Gastrocnemius medialis (tissue), 4 donors: Measurements from ENCODE around the gene TRABD2A. TPM values are rescaled to one million over a fixed set of nuclear protein-coding genes. Genes with fewer than 3 reads are reported as not detected.

Experiments used
- ATAC-seq, 2 donors: fragments of 150-250 bp; one replicate each; pipeline ENCODE4 v1.9.1; 2016
- DNase-seq, 2 donors: peaks; one replicate each; pipeline ENCODE4 v3.0.0-alpha.2; 2019
- H3K27ac ChIP-seq, 4 donors: fragments of 200-600 bp; sonication (generic); 1 replicate in 1 of 4; 2 replicates in 3 of 4; pipeline ENCODE4 v1.5.1; 2016 to 2018; ENCODE audit warnings: mild to moderate bottlenecking in 2 of 4, moderate library complexity in 1 of 4
- H3K27me3 ChIP-seq, 3 donors: fragments of 200-600 bp; sonication (generic) in 2 of 3; 1 replicate in 1 of 3; 2 replicates in 2 of 3; pipeline versions ENCODE4 v1.5.1 to v1.6.0; 2016 to 2019; ENCODE audit warnings: mild to moderate bottlenecking in 1 of 3, moderate library complexity in 1 of 3
- H3K36me3 ChIP-seq, 2 donors: fragments of 200-600 bp; sonication (generic) in 1 of 2; one replicate each; pipeline ENCODE4 v1.5.1; 2017 to 2018
- H3K4me1 ChIP-seq, 2 donors: fragments of 200-600 bp; sonication (generic) in 1 of 2; one replicate each; pipeline ENCODE4 v1.5.1; 2016 to 2017; ENCODE audit warnings: mild to moderate bottlenecking in 2 of 2
- H3K4me3 ChIP-seq, 4 donors: fragments of 200-600 bp; sonication (generic) in 3 of 4; 1 replicate in 1 of 4; 2 replicates in 3 of 4; pipeline ENCODE4 v1.5.1; 2016 to 2019; ENCODE audit warnings: mild to moderate bottlenecking in 2 of 4
- H3K9me3 ChIP-seq, 3 donors: fragments of 200-600 bp; sonication (generic) in 2 of 3; 1 replicate in 1 of 3; 2 replicates in 2 of 3; pipeline ENCODE4 v1.5.1; 2016 to 2019
- POLR2A ChIP-seq, 2 donors: fragments of 450-650 bp; IDR thresholded peaks; one replicate each; pipeline ENCODE4 v1.6.1; 2017; ENCODE audit warnings: antibody characterized with exemption in 2 of 2, mild to moderate bottlenecking in 2 of 2, moderate library complexity in 2 of 2
- in situ Hi-C, 4 donors: fragments of 200-750 bp; cut with MboI; loops; one replicate each; pipeline versions ENCODE4 v1.15.0 to v1.8.0; 2017; ENCODE audit warnings: low sequenced_read_pairs in 4 of 4
- intact Hi-C: fragments of 100-400 bp; cut with DNase I; formaldehyde crosslinking; loops from one replicate; pipeline ENCODE4 v1.15.1; 2023; ENCODE audit warnings: low total_unique reads
- total RNA-seq, 4 donors: library from RNA; depleted of rRNA; stranded (reverse); fragments of >200 nt; gene quantifications; one replicate each; pipeline versions ENCODE4 v1.1.0 to v1.2.3, GENCODE V29; 2016
- TF ChIP-seq, protein P1 (sequence below), 5 experiments: fragments of 450-650 bp in 3 of 5; fragments of 200-600 bp in 2 of 5; sonication (generic) in 2 of 5; IDR thresholded peaks in 4 of 5; conservative IDR thresholded peaks in 1 of 5; 1 replicate in 4 of 5; 2 replicates in 1 of 5; pipeline ENCODE4 v1.5.1; 2016 to 2019; ENCODE audit warnings: antibody characterized with exemption in 5 of 5, mild to moderate bottlenecking in 3 of 5, moderate library complexity in 3 of 5

TRABD2A gene, protein sequence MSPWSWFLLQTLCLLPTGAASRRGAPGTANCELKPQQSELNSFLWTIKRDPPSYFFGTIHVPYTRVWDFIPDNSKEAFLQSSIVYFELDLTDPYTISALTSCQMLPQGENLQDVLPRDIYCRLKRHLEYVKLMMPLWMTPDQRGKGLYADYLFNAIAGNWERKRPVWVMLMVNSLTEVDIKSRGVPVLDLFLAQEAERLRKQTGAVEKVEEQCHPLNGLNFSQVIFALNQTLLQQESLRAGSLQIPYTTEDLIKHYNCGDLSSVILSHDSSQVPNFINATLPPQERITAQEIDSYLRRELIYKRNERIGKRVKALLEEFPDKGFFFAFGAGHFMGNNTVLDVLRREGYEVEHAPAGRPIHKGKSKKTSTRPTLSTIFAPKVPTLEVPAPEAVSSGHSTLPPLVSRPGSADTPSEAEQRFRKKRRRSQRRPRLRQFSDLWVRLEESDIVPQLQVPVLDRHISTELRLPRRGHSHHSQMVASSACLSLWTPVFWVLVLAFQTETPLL
- under 1 TPM; 0.27 to 0.97 (median 0.64) TPM for total RNA-seq

DNA sequence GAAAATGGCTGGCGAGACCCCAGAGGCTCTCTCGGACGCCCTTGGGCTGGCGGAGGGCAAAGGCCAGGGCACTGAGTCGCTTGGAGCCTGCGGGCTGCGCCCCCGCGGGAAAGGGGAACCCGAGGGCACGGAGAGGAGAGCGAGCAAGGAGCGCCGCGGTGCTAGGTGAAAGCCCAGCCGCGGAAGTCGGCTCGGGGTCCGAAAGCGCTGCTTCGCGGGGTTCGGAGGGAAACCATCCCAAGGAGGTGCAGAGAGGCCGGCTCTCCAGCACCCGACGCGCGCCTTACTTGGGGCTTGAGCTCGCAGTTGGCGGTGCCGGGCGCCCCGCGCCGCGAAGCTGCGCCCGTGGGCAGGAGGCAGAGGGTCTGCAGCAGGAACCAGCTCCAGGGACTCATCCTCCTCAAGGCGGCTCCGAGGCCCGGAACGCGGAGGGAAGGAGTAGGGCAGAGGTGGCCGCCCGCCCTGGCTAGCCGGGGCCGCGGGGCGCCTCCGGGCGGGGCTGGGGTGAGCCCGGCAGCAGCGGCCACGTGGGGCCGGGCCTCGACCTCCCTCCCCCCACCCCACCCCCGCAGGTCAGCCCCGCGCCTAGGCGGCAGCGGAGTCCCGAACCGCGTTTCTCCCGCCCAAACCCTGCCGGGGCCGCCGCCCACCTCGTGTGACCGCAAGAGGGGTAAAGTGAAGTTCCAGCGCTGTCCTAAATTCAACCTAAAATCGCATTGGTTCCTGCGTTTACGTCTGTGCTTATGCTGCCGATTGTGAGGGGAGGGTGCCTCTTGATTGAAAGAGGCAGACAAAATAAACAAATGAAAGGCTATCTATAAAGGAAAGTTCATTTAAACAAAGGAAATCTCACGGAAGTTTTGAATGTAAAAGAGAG is at the start of gene TRABD2A:
Gene TRABD2A (minus strand): TSS at position 440 of the 877 bp plus-strand sequence. CDS start 45 bp downstream, at position 395.
- intact Hi-C loops, result loop anchor here (5.0 kb wide), 1 partner anchor 46 kb away; no protein-coding TSS in a partner anchor
- TF ChIP-seq, protein P1, sequence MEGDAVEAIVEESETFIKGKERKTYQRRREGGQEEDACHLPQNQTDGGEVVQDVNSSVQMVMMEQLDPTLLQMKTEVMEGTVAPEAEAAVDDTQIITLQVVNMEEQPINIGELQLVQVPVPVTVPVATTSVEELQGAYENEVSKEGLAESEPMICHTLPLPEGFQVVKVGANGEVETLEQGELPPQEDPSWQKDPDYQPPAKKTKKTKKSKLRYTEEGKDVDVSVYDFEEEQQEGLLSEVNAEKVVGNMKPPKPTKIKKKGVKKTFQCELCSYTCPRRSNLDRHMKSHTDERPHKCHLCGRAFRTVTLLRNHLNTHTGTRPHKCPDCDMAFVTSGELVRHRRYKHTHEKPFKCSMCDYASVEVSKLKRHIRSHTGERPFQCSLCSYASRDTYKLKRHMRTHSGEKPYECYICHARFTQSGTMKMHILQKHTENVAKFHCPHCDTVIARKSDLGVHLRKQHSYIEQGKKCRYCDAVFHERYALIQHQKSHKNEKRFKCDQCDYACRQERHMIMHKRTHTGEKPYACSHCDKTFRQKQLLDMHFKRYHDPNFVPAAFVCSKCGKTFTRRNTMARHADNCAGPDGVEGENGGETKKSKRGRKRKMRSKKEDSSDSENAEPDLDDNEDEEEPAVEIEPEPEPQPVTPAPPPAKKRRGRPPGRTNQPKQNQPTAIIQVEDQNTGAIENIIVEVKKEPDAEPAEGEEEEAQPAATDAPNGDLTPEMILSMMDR (IDR thresholded peaks at IDR 0.05 in 4 of 5, conservative IDR thresholded peaks at IDR 0.05 in 1 of 5), result no peak
- no peak for TF ChIP-seq POLR2A (IDR thresholded peaks at IDR 0.05)
- Histone ChIP-seq H3K27me3 (peaks cover 21 to 27% (median 26%) of the 10 kb centered on the region in 3 donors), H3K4me3 (peak within 1 kb of the TSS; percentile 44 to 57 (median 50)), H3K9me3 (no peaks in the 10 kb centered on the region), H3K4me1 (peaks cover 20 to 21% of the 10 kb centered on the region in 2 donors), H3K36me3 (no peaks in the 10 kb centered on the region), H3K27ac (no peak within 1 kb of the TSS)
- ATAC-seq (no peak), DNase-seq (no peak)
- in situ Hi-C loops, result loop anchor here in 3 of 4 donors (10.0 kb wide), 1 partner anchor 386 kb away; no protein-coding TSS in a partner anchor

DNA sequence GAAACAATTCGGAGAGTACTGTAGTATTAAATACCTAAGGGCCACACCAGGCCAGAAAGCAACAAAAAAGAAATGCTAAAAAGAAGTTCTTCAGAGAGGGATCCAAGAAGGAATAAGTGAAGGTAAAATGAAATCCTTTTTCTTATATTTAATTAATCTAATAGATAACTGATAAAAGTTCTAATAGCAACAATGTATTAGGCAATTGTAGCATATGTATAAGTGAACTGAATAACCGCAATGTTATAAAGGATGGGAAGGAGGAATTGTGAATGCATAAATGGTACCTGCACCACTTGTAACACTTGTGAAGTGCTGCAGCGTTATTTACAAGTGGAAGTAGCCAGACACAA is 46.4 kb upstream of the TRABD2A start:
- Histone ChIP-seq H3K4me1 (no peaks in the 10 kb centered on the region), H3K9me3 (no peaks in the 10 kb centered on the region), H3K4me3 (peak overlapping the region in 1 of 4 donors; percentile 60), H3K36me3 (no peaks in the 10 kb centered on the region), H3K27me3 (no peaks in the 10 kb centered on the region), H3K27ac (no peak overlapping the region)
- ATAC-seq (no peak), DNase-seq (no peak)
- in situ Hi-C loops (loop anchor here in 1 of 4 donors (5.0 kb wide), 1 partner anchor 430 kb away; no protein-coding TSS in a partner anchor), intact Hi-C loops (loop anchor here (2.0 to 5.0 kb wide), 4 partner anchors 45 to 375 kb away; partner anchors contain the start of genes TCF7L1 and TRABD2A)
- TF ChIP-seq, protein P1 (IDR thresholded peaks at IDR 0.05 in 4 of 5, conservative IDR thresholded peaks at IDR 0.05 in 1 of 5), result no peak
- no peak for TF ChIP-seq POLR2A (IDR thresholded peaks at IDR 0.05)

GRCh38 chr2:84925724-84926376 is 45.0 kb upstream of the TRABD2A start:
- in situ Hi-C loops (loop anchor here in 1 of 4 donors (5.0 kb wide), 1 partner anchor 429 kb away; no protein-coding TSS in a partner anchor), intact Hi-C loops (loop anchor here (2.0 to 5.0 kb wide), 5 partner anchors 21 to 376 kb away; partner anchors contain the start of genes TCF7L1, TMSB10 and TRABD2A)
- H3K4me3 ChIP-seq, result peak overlapping the region; percentile 34 to 60 (median 38)
- ATAC-seq (peak; percentile 76 to 86), DNase-seq (peak; percentile 79 to 93)
- peak overlapping the region in 3 of 4 donors; percentile 53 to 65 (median 54) for H3K27ac ChIP-seq
- H3K36me3 ChIP-seq, result no peaks in the 10 kb centered on the region
- no peaks in the 10 kb centered on the region for H3K27me3 ChIP-seq
- TF ChIP-seq, protein P1 (IDR thresholded peaks at IDR 0.05 in 4 of 5, conservative IDR thresholded peaks at IDR 0.05 in 1 of 5), result peak; percentile 90 to 98 (median 96)
- no peak for TF ChIP-seq POLR2A (IDR thresholded peaks at IDR 0.05)
- no peaks in the 10 kb centered on the region for H3K9me3 ChIP-seq
- H3K4me1 ChIP-seq, result no peaks in the 10 kb centered on the region

GRCh38 chr2:84925336-84925723 is 44.4 kb upstream of the TRABD2A start:
- DNase-seq (no peak), ATAC-seq (no peak)
- intact Hi-C loops, result loop anchor here (2.0 to 5.0 kb wide), 4 partner anchors 21 to 377 kb away; partner anchors contain the start of genes TCF7L1, TMSB10 and TRABD2A
- H3K27me3 ChIP-seq, result no peaks in the 10 kb centered on the region
- TF ChIP-seq POLR2A (IDR thresholded peaks at IDR 0.05), result no peak
- TF ChIP-seq, protein P1 (IDR thresholded peaks at IDR 0.05 in 4 of 5, conservative IDR thresholded peaks at IDR 0.05 in 1 of 5), result no peak
- no peak overlapping the region for H3K4me3 ChIP-seq
- in situ Hi-C loops, result loop anchor here in 1 of 4 donors (5.0 kb wide), 1 partner anchor 428 kb away; no protein-coding TSS in a partner anchor
- H3K36me3 ChIP-seq, result no peaks in the 10 kb centered on the region
- peaks cover 0 to 2% of the 10 kb centered on the region in 2 donors for H3K4me1 ChIP-seq
- H3K9me3 ChIP-seq, result no peaks in the 10 kb centered on the region
- peak overlapping the region in 3 of 4 donors; percentile 53 to 65 (median 54) for H3K27ac ChIP-seq
